ENCODE results near the gene DCLK1.

DCLK1 gene

GRCh38 chr13:35836446-35836845 is 294.7 kb downstream of the DCLK1 start:
- Mint-ChIP-seq H3K36me3 (ENCODE audit: low read depth) (no peaks in the 10 kb centered on the region), H3K9me3 (no peaks in the 10 kb centered on the region), H3K4me1 (ENCODE audit: low read depth) (no peaks in the 10 kb centered on the region), H3K27me3 (ENCODE audit: low read depth) (no peaks in the 10 kb centered on the region), H3K27ac (no peak overlapping the region), H3K4me3 (no peak overlapping the region)
- no peak for DNase-seq (ENCODE audit: low spot score)

GRCh38 chr13:35835989-35836388 is 295.2 kb downstream of the DCLK1 start:
- Mint-ChIP-seq H3K4me3 (no peak overlapping the region), H3K4me1 (ENCODE audit: low read depth) (no peaks in the 10 kb centered on the region), H3K9me3 (no peaks in the 10 kb centered on the region), H3K36me3 (ENCODE audit: low read depth) (no peaks in the 10 kb centered on the region), H3K27me3 (ENCODE audit: low read depth) (no peaks in the 10 kb centered on the region), H3K27ac (no peak overlapping the region)
- no peak for DNase-seq (ENCODE audit: low spot score)

- no peaks in the 10 kb centered on the region for H3K9me3 Mint-ChIP-seq
- no peaks in the 10 kb centered on the region for H3K36me3 Mint-ChIP-seq (ENCODE audit: low read depth)
- H3K27ac Mint-ChIP-seq, result no peak overlapping the region
These were observed 297.4 kb downstream of the DCLK1 start for GRCh38 chr13:35833608-35834275.

DNA sequence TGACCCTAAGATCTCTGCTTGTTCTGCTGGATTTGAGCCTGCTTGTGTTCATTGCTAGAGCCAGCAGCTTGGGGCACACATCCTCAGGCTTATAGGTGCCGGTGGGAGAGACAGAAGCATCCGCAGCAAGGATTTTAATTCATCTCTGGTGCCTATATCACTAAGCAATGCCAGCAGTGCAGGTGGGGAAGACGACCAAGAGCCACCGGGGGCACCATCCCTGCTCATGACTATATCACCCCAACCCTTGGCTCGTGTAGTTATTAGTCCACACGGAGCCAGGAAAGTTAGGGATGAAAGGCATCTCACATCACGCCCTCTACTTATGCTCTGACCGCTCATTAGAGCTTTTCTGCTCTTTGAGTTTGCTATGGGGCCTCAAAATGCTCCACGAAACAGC is 298.2 kb downstream of the DCLK1 start:
- no peaks in the 10 kb centered on the region for H3K4me1 Mint-ChIP-seq (ENCODE audit: low read depth)
- no peak overlapping the region for H3K4me3 Mint-ChIP-seq
- no peaks in the 10 kb centered on the region for H3K27me3 Mint-ChIP-seq (ENCODE audit: low read depth)
- H3K9me3 Mint-ChIP-seq, result no peaks in the 10 kb centered on the region
- H3K27ac Mint-ChIP-seq, result no peak overlapping the region
- no peak for DNase-seq (ENCODE audit: low spot score)
- no peaks in the 10 kb centered on the region for H3K36me3 Mint-ChIP-seq (ENCODE audit: low read depth)

More at GRCh38 chr13:35833608-35834275, 297.4 kb downstream of the DCLK1 start:
- no peaks in the 10 kb centered on the region for H3K4me1 Mint-ChIP-seq (ENCODE audit: low read depth)
- no peak overlapping the region for H3K4me3 Mint-ChIP-seq
- H3K27me3 Mint-ChIP-seq (ENCODE audit: low read depth), result no peaks in the 10 kb centered on the region
- DNase-seq (ENCODE audit: low spot score), result no peak

DNA sequence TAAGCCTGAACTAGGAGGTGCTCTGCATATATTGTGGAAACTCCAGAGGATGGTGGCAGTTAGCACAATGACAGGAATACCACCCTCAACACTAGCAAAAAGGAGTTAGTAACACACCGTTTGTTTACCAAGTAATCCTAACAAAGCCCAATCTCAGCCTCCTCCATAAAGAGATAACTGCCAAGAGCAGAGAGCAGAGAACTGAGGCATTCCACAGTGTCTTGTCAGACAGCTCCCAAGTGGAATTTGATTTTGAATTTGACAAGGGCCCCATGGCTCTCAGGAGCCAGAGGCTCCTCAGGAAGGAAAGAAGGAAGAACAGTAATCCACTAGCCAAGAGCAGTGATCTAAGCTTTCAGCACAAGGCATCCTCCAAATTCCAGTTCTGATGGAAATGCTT is 298.6 kb downstream of the DCLK1 start:
- no peak overlapping the region for H3K4me3 Mint-ChIP-seq
- no peaks in the 10 kb centered on the region for H3K27me3 Mint-ChIP-seq (ENCODE audit: low read depth)
- H3K9me3 Mint-ChIP-seq, result no peaks in the 10 kb centered on the region
- H3K27ac Mint-ChIP-seq, result no peak overlapping the region
- no peak for DNase-seq (ENCODE audit: low spot score)
- H3K36me3 Mint-ChIP-seq (ENCODE audit: low read depth), result no peaks in the 10 kb centered on the region
- H3K4me1 Mint-ChIP-seq (ENCODE audit: low read depth), result no peaks in the 10 kb centered on the region

- no peak overlapping the region for H3K27ac Mint-ChIP-seq
- DNase-seq (ENCODE audit: low spot score), result no peak
- no peak overlapping the region for H3K4me3 Mint-ChIP-seq
- no peaks in the 10 kb centered on the region for H3K36me3 Mint-ChIP-seq (ENCODE audit: low read depth)
- H3K4me1 Mint-ChIP-seq (ENCODE audit: low read depth), result no peaks in the 10 kb centered on the region
- no peaks in the 10 kb centered on the region for H3K9me3 Mint-ChIP-seq
- H3K27me3 Mint-ChIP-seq (ENCODE audit: low read depth), result no peaks in the 10 kb centered on the region
These were observed 300.2 kb downstream of the DCLK1 start for GRCh38 chr13:35830850-35831450.

DNA sequence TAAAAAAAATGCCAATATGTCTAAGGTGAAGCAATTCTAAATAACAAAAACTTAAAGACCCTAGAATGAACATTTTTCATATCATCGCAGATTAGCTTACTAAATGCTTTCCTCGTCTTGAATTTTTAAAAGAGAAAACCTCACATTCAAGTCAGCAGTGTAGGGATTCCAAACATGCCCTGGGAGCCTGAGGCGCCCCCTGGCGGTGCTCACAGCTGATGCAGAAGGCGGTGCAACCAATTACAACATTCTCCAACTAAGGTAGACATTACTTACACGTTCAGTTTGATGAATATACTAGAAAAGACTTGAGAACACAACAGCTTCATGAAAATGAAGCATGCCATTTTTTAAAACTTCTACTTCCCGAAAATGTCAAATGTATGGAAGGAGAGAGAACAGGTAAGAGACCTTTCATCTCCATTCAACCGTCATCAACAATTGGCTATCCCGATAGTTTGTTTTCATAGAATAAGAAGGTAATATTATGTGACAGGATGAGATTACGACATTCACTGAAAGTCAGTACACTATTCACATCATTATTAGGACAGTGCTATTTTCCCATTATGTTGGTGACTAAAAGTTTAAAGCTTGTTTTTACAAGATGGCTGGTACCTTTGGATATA is 304.4 kb downstream of the DCLK1 start:
- no peak for DNase-seq (ENCODE audit: low spot score)
- Mint-ChIP-seq H3K27me3 (ENCODE audit: low read depth) (no peaks in the 10 kb centered on the region), H3K4me1 (ENCODE audit: low read depth) (no peaks in the 10 kb centered on the region), H3K27ac (no peak overlapping the region), H3K4me3 (no peak overlapping the region), H3K36me3 (ENCODE audit: low read depth) (no peaks in the 10 kb centered on the region), H3K9me3 (no peaks in the 10 kb centered on the region)

- no peaks in the 10 kb centered on the region for H3K36me3 Mint-ChIP-seq (ENCODE audit: low read depth)
- H3K27ac Mint-ChIP-seq, result no peak overlapping the region
- H3K9me3 Mint-ChIP-seq, result no peaks in the 10 kb centered on the region
- H3K27me3 Mint-ChIP-seq (ENCODE audit: low read depth), result no peaks in the 10 kb centered on the region
- no peak for DNase-seq (ENCODE audit: low spot score)
- H3K4me3 Mint-ChIP-seq, result no peak overlapping the region
- no peaks in the 10 kb centered on the region for H3K4me1 Mint-ChIP-seq (ENCODE audit: low read depth)
These were observed 306.4 kb downstream of the DCLK1 start for GRCh38 chr13:35824825-35825224.

DNA sequence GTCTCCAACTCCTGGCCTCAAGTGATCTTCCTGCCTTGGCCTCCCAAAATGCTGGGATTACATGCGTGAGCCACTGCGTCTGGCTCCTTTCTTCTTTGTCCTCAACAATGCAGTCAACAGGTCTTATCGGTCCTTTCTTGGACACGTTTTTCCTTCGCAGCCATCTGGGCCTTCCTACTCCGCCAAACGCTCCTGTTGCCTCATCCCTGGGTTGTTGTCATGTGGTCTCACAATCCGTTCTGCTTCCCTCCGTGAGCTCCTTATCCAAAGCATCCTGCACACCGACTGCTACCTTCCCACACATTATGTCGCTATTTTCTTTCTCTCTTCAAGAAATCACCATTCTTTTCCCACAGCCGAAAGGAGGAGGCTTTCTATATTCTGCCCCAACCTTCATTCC is 306.8 kb downstream of the DCLK1 start:
- Mint-ChIP-seq H3K4me3 (no peak overlapping the region), H3K4me1 (ENCODE audit: low read depth) (no peaks in the 10 kb centered on the region), H3K27me3 (ENCODE audit: low read depth) (no peaks in the 10 kb centered on the region), H3K36me3 (ENCODE audit: low read depth) (no peaks in the 10 kb centered on the region), H3K27ac (no peak overlapping the region), H3K9me3 (no peaks in the 10 kb centered on the region)
- no peak for DNase-seq (ENCODE audit: low spot score)

GRCh38 chr13:35822666-35823065 is 308.5 kb downstream of the DCLK1 start:
- Mint-ChIP-seq H3K27ac (no peak overlapping the region), H3K27me3 (ENCODE audit: low read depth) (no peaks in the 10 kb centered on the region), H3K36me3 (ENCODE audit: low read depth) (no peaks in the 10 kb centered on the region), H3K4me1 (ENCODE audit: low read depth) (no peaks in the 10 kb centered on the region), H3K9me3 (no peaks in the 10 kb centered on the region), H3K4me3 (no peak overlapping the region)
- no peak for DNase-seq (ENCODE audit: low spot score)

DNA sequence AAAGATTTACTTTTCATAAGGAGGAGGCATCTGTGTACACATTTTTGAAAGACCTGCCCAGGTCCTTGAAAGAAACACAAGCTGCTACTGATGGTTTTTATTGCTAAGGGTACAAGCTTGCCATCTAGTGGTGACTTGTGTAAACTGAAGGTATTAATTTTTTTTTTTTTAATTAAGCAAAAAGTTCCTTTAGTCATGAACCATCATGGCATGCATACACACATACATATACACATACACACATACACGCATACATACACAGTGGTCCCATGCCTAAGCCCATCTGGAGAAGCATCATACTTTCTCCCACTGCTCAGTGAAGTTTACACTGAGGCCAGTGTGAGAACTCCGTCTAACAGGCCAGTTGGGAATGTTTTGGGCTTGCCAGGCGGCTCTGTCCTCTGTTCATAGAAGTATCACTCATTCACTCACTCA is 312.5 kb downstream of the DCLK1 start:
- H3K9me3 Mint-ChIP-seq, result no peaks in the 10 kb centered on the region
- no peak for DNase-seq (ENCODE audit: low spot score)
- no peak overlapping the region for H3K27ac Mint-ChIP-seq
- H3K36me3 Mint-ChIP-seq (ENCODE audit: low read depth), result no peaks in the 10 kb centered on the region
- H3K4me3 Mint-ChIP-seq, result no peak overlapping the region
- H3K27me3 Mint-ChIP-seq (ENCODE audit: low read depth), result no peaks in the 10 kb centered on the region
- no peaks in the 10 kb centered on the region for H3K4me1 Mint-ChIP-seq (ENCODE audit: low read depth)

- H3K9me3 Mint-ChIP-seq, result no peaks in the 10 kb centered on the region
- no peak overlapping the region for H3K4me3 Mint-ChIP-seq
- no peaks in the 10 kb centered on the region for H3K4me1 Mint-ChIP-seq (ENCODE audit: low read depth)
- DNase-seq (ENCODE audit: low spot score), result no peak
- H3K27ac Mint-ChIP-seq, result no peak overlapping the region
- no peaks in the 10 kb centered on the region for H3K36me3 Mint-ChIP-seq (ENCODE audit: low read depth)
- no peaks in the 10 kb centered on the region for H3K27me3 Mint-ChIP-seq (ENCODE audit: low read depth)
These were observed 313.3 kb downstream of the DCLK1 start for GRCh38 chr13:35817642-35818607.

DNA sequence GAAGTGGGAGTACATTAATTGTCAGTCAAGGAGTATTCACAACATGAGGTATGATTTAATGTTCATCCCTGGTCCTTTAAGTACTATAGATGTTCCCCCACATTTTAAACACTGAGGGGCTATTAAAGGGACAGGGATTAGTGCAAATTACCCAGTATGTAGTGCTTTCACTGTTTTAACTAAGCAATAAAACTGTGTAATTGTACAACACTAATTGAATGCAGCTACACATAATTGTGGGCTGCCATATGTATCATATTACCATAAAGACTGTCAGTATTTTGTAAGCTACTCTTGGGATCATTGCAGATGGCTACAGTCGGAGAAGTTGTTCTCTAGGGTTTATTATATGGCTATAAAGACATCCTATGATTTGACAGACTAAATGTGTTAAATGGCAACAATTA is 316.6 kb downstream of the DCLK1 start:
- DNase-seq (ENCODE audit: low spot score), result no peak
- H3K36me3 Mint-ChIP-seq (ENCODE audit: low read depth), result no peaks in the 10 kb centered on the region

DNA sequence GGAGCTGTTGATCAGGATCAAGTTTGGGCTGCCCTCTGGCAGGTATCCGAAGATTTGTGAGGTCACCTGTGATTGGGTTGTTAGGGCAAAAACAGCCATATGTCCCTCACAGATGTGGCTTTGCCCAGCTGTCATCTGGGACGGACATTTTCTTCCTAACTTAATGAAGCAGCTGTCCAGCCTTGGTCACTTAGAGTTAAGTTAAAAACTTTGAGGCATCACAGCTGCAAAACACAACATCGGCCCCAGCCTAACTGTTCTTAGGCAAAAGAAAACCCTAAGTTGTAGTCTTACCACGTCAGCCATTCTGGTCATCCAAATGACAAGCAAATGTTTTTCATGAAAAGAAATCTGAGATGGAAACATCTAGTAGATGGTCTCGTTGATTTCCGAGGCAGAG is 318.4 kb downstream of the DCLK1 start:
- Mint-ChIP-seq H3K27ac (no peak overlapping the region), H3K27me3 (ENCODE audit: low read depth) (no peaks in the 10 kb centered on the region), H3K4me3 (no peak overlapping the region), H3K36me3 (ENCODE audit: low read depth) (no peaks in the 10 kb centered on the region), H3K4me1 (ENCODE audit: low read depth) (no peaks in the 10 kb centered on the region), H3K9me3 (no peaks in the 10 kb centered on the region)
- no peak for DNase-seq (ENCODE audit: low spot score)

More for the DNA sequence above, 316.6 kb downstream of the DCLK1 start:
- Mint-ChIP-seq H3K27me3 (ENCODE audit: low read depth) (no peaks in the 10 kb centered on the region), H3K27ac (no peak overlapping the region), H3K4me3 (no peak overlapping the region), H3K9me3 (no peaks in the 10 kb centered on the region), H3K4me1 (ENCODE audit: low read depth) (no peaks in the 10 kb centered on the region)
